Kidney (tissue), 14 donors: Measurements from ENCODE around the gene ATPAF2. TPM values are rescaled to one million over a fixed set of nuclear protein-coding genes. Genes with fewer than 3 reads are reported as not detected.

Experiments used
- DNase-seq, 5 donors: peaks; one replicate each; pipeline ENCODE4 v3.0.0-alpha.2; 2013 to 2020
- FAIRE-seq: peaks from 2 replicates; lab custom pipeline; 2012; peaks lifted over from hg19 to GRCh38; lab: Jason Lieb, UNC
- H3K27ac ChIP-seq, 2 donors: one replicate each; pipeline ENCODE4 v1.7.0; 2013; ENCODE audit warnings: low read depth in 2 of 2, low read length in 2 of 2, inconsistent platforms in 1 of 2
- H3K27me3 ChIP-seq: one replicate; pipeline ENCODE4 v1.7.1; 2013; ENCODE audit warnings: low read length, inconsistent platforms; ENCODE audit not compliant: control insufficient read depth, insufficient read depth
- H3K36me3 ChIP-seq, 3 donors: one replicate each; pipeline versions ENCODE4 v1.7.0 to v1.7.1; 2013; ENCODE audit warnings: low read length in 3 of 3, control low read depth in 1 of 3, inconsistent platforms in 1 of 3; ENCODE audit not compliant: insufficient read depth in 3 of 3, control insufficient read depth in 2 of 3
- H3K4me1 ChIP-seq, 3 donors: one replicate each; pipeline versions ENCODE4 v1.7.0 to v1.7.1; 2013; ENCODE audit warnings: low read length in 3 of 3, inconsistent platforms in 1 of 3, low read depth in 1 of 3; ENCODE audit not compliant: control insufficient read depth in 2 of 3, insufficient read depth in 2 of 3
- H3K4me3 ChIP-seq, 3 donors: one replicate each; pipeline versions ENCODE4 v1.7.0 to v1.8.1; 2013; ENCODE audit warnings: low read length in 3 of 3, control low read depth in 1 of 3, inconsistent platforms in 1 of 3
- H3K9ac ChIP-seq, 3 donors: one replicate each; pipeline versions ENCODE4 v1.7.0 to v1.7.1; 2013; ENCODE audit warnings: low read length in 3 of 3, control low read depth in 1 of 3, inconsistent platforms in 1 of 3
- H3K9me3 ChIP-seq, 3 donors: one replicate each; pipeline versions ENCODE4 v1.7.0 to v1.7.1; 2013; ENCODE audit warnings: low read length in 3 of 3, control low read depth in 1 of 3, inconsistent platforms in 1 of 3; ENCODE audit not compliant: control insufficient read depth in 2 of 3, insufficient read depth in 1 of 3
- CTCF ChIP-seq: IDR thresholded peaks from 3 replicates; pipeline ENCODE4 v1.5.1; 2012; ENCODE audit warnings: mild to moderate bottlenecking, moderate library complexity, borderline replicate concordance; ENCODE audit not compliant: insufficient read depth; ENCODE audit errors: extremely low read depth
- intact Hi-C: fragments of 100-400 bp; cut with DNase I; formaldehyde crosslinking; loops from one replicate; pipeline ENCODE4 v1.11.1; 2022
- polyA plus RNA-seq: library from polyadenylated mRNA; stranded (reverse); fragments of 350-450 nt; fragmentation: Illumina TruSeq; extraction: RNeasy Lipid Tissue Mini Kit (QIAGEN cat#74804); gene quantifications from one replicate; pipeline ENCODE4 v1.2.3, GENCODE V29; 2014; ENCODE audit warnings: low read depth, low replicate concordance; ENCODE audit not compliant: insufficient read depth
- total RNA-seq: library from RNA; stranded (reverse); fragmentation: NEBNext Ultra II Directional; extraction: Animal tissue kit (Norgen Biotek cat#: 25700); gene quantifications from one replicate; pipeline ENCODE4 v1.2.1, GENCODE V29; 2021
- donor health status: control.
- donor health status: control.
- donor health status: control.
- donor health status: control.
- donor health status: control.
- donor health status: DM: yes; HTN: yes; CAD: no.
- donor health status: Normal renal cell carcinoma (clear cell type).

Gene ATPAF2
- total and polyA plus RNA-seq, 2 donors from 2014 or later: 27.0 to 52.1 TPM

- intact Hi-C loops: loop anchor here (10.0 kb wide), 2 partner anchors 143 to 363 kb away; no protein-coding TSS in a partner anchor
- no peaks in the 10 kb centered on the region for H3K36me3 ChIP-seq
- DNase-seq (no peak), FAIRE-seq (no peak)
- H3K9me3 ChIP-seq: no peaks in the 10 kb centered on the region
- peaks cover 0 to 20% (median 10%) of the 10 kb centered on the region in 3 donors for H3K4me1 ChIP-seq
- no peak overlapping the region for H3K9ac ChIP-seq
- no peak overlapping the region for H3K27ac ChIP-seq
- H3K27me3 ChIP-seq: no peaks in the 10 kb centered on the region
- no peak for TF ChIP-seq CTCF
- H3K4me3 ChIP-seq: no peak overlapping the region
Observed at GRCh38 chr17:18037486-18037885, 1.5 kb downstream of the ATPAF2 start.

DNA sequence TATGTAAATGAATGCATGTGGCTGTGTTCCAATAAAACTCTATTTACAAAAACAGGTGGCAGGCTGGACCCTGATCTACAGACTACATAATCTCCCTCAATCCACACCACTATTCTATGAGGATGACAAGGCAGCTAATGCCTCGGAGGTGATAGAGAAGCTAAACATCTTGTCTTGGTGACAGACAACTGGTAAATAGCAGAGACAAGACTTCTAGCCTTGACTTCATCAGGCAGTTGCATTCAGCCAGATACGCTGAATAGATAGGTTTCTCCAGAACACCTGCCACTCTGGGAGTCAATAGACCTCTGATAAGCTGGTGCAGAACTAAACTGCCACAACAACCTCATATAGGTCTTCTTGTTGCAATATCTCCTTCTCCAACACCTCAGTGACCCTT lies 3.3 kb downstream of the ATPAF2 start:
- no peak overlapping the region for H3K27ac ChIP-seq
- FAIRE-seq (no peak), DNase-seq (no peak)
- no peak overlapping the region for H3K4me3 ChIP-seq
- intact Hi-C loops: loop anchor here (10.0 kb wide), 2 partner anchors 141 to 361 kb away; no protein-coding TSS in a partner anchor
- H3K36me3 ChIP-seq: no peaks in the 10 kb centered on the region
- peaks cover 0 to 18% (median 4%) of the 10 kb centered on the region in 3 donors for H3K4me1 ChIP-seq
- no peaks in the 10 kb centered on the region for H3K9me3 ChIP-seq
- no peak overlapping the region for H3K9ac ChIP-seq
- no peaks in the 10 kb centered on the region for H3K27me3 ChIP-seq
- TF ChIP-seq CTCF: no peak

DNA sequence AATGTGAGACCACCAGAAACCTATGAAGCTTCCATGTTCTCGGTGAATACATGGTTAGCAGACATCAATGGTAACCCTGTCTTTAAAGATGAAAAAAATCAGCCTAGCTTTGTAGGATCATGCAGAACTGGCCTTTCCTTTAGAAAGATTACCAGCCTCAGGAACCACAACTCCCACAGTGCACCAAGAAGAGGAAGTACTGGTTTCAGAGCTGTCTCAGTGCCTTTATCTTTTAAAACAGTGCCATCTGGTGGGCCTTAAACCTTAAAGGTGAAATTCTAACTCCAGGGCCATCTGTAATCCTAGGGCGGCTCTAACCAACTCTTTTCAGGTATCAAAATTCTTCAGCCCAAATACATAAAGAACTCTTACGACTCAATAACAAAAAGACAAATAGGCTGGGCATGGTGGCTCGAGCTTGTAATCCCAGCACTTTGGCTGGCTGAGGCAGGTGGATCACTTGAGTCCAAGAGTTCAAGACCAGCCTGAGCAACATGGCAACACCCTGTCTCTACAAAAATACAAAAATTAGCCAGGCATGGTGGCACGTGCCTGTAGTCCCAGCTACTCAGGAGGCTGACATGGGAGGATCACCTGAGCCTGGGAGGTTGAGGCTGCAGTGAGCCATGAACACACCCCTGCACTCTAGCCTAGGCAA lies 5.4 kb downstream of the ATPAF2 start:
- DNase-seq (peak in 4 of 5 donors; percentile 48 to 94 (median 72)), FAIRE-seq (peak; percentile 84)
- H3K27me3 ChIP-seq: no peaks in the 10 kb centered on the region
- no peak overlapping the region for H3K9ac ChIP-seq
- no peaks in the 10 kb centered on the region for H3K36me3 ChIP-seq
- no peak overlapping the region for H3K4me3 ChIP-seq
- intact Hi-C loops: loop anchor here (10.0 kb wide), 2 partner anchors 139 to 359 kb away; no protein-coding TSS in a partner anchor
- no peak overlapping the region for H3K27ac ChIP-seq
- peaks cover 0 to 12% (median 4%) of the 10 kb centered on the region in 3 donors for H3K4me1 ChIP-seq
- TF ChIP-seq CTCF: peak; percentile 49
- H3K9me3 ChIP-seq: no peaks in the 10 kb centered on the region
